Osteoblast (primary cell): ENCODE results near the gene BCL2L2. TPM values are rescaled to one million over a fixed set of nuclear protein-coding genes. Genes with fewer than 3 reads are reported as not detected.
A peak's percentile ranks its signal among the peaks of the same experiment; 100 is the strongest.

Source experiments
- DNase-seq: peaks from one replicate; pipeline ENCODE4 v3.0.0; 2011; ENCODE audit warnings: low spot score, mixed read lengths; ENCODE audit not compliant: insufficient read length; ENCODE audit errors: missing footprints
- H2AFZ ChIP-seq: 2 replicates; pipeline ENCODE4 v1.6.0; 2011; ENCODE audit warnings: mild to moderate bottlenecking, low read length
- H3K27ac ChIP-seq: 2 replicates; pipeline ENCODE4 v1.5.1; 2011; ENCODE audit warnings: mild to moderate bottlenecking, low read depth, low read length, moderate library complexity
- H3K27me3 ChIP-seq: 2 replicates; pipeline ENCODE4 v1.6.0; 2012; ENCODE audit warnings: mild to moderate bottlenecking, control low read depth, inconsistent platforms, low read length, moderate library complexity; ENCODE audit not compliant: insufficient read depth
- H3K36me3 ChIP-seq: 2 replicates; pipeline ENCODE4 v1.5.1; 2011; ENCODE audit warnings: mild to moderate bottlenecking, low read length, control low read depth, moderate library complexity; ENCODE audit not compliant: insufficient read depth
- H3K4me1 ChIP-seq: 2 replicates; pipeline ENCODE4 v1.5.1; 2011; ENCODE audit warnings: mild to moderate bottlenecking, low read length, control low read depth, moderate library complexity; ENCODE audit not compliant: insufficient read depth
- H3K4me2 ChIP-seq: 2 replicates; pipeline ENCODE4 v1.6.0; 2011; ENCODE audit warnings: mild to moderate bottlenecking, low read length; ENCODE audit not compliant: insufficient read depth
- H3K4me3 ChIP-seq: fragments of 200-600 bp; sonication (generic); 3 replicates; pipeline ENCODE4 v1.5.1; 2012; ENCODE audit warnings: mild to moderate bottlenecking, low read length, inconsistent platforms; ENCODE audit not compliant: insufficient read depth
- H3K79me2 ChIP-seq: 2 replicates; pipeline ENCODE4 v1.6.0; 2012; ENCODE audit warnings: mild to moderate bottlenecking, low read length, control low read depth, inconsistent platforms; ENCODE audit not compliant: insufficient read depth
- H3K9me3 ChIP-seq: 2 replicates; pipeline ENCODE4 v1.5.1; 2011; ENCODE audit warnings: low read depth, low read length, control low read depth
- H4K20me1 ChIP-seq: 2 replicates; pipeline ENCODE4 v1.6.0; 2012; ENCODE audit warnings: mild to moderate bottlenecking, low read length, control low read depth; ENCODE audit not compliant: insufficient read depth
- CTCF ChIP-seq: IDR thresholded peaks from 2 replicates; pipeline ENCODE4 v1.5.1; 2011; ENCODE audit warnings: mild to moderate bottlenecking, low read depth, low read length, moderate library complexity; ENCODE audit errors: extremely low read depth
- total RNA-seq: library from RNA; depleted of rRNA; stranded (reverse); fragments of >200 nt; gene quantifications from 2 replicates; pipeline ENCODE4 v1.2.3, GENCODE V29; 2012

Gene BCL2L2
- total RNA-seq, 1 donor = 19.5 TPM

- H4K20me1 ChIP-seq = peaks cover 19% of the 10 kb centered on the region
- no peaks in the 10 kb centered on the region for H3K27me3 ChIP-seq
- H3K36me3 ChIP-seq = peaks cover 48% of the 10 kb centered on the region
- H3K27ac ChIP-seq = peak overlapping the region; percentile 88
- no peak for TF ChIP-seq CTCF
- peaks cover 7% of the 10 kb centered on the region for H3K4me1 ChIP-seq
- peak; percentile 91 for DNase-seq
- peak overlapping the region; percentile 54 for H2AFZ ChIP-seq
- H3K4me2 ChIP-seq = peak overlapping the region; percentile 78
- H3K4me3 ChIP-seq = peak overlapping the region; percentile 87
- H3K9me3 ChIP-seq = no peaks in the 10 kb centered on the region
- H3K79me2 ChIP-seq = peaks cover 36% of the 10 kb centered on the region
Observed at GRCh38 chr14:23321572-23322547, 15.2 kb downstream of the BCL2L2 start.

- H3K4me2 ChIP-seq = peak overlapping the region; percentile 78
- peaks cover 7% of the 10 kb centered on the region for H3K4me1 ChIP-seq
- H4K20me1 ChIP-seq = peaks cover 19% of the 10 kb centered on the region
- TF ChIP-seq CTCF = no peak
- H2AFZ ChIP-seq = no peak overlapping the region
- no peaks in the 10 kb centered on the region for H3K9me3 ChIP-seq
- DNase-seq = no peak
- H3K4me3 ChIP-seq = peak overlapping the region; percentile 87
- no peaks in the 10 kb centered on the region for H3K27me3 ChIP-seq
- peaks cover 27% of the 10 kb centered on the region for H3K79me2 ChIP-seq
- peak overlapping the region; percentile 88 for H3K27ac ChIP-seq
- H3K36me3 ChIP-seq = peaks cover 40% of the 10 kb centered on the region
Observed at GRCh38 chr14:23322568-23323517, 16.2 kb downstream of the BCL2L2 start.

- TF ChIP-seq CTCF = no peak
- Histone ChIP-seq H2AFZ (no peak overlapping the region), H3K9me3 (no peaks in the 10 kb centered on the region), H3K4me3 (no peak overlapping the region), H3K27ac (no peak overlapping the region), H3K36me3 (peaks cover 37% of the 10 kb centered on the region), H3K4me1 (peaks cover 7% of the 10 kb centered on the region), H3K4me2 (no peak overlapping the region), H4K20me1 (peaks cover 19% of the 10 kb centered on the region), H3K79me2 (peaks cover 27% of the 10 kb centered on the region), H3K27me3 (no peaks in the 10 kb centered on the region)
- no peak for DNase-seq
Observed at GRCh38 chr14:23323838-23324454, 17.3 kb downstream of the BCL2L2 start.
